AG04449 (cell line): ENCODE results near the gene ACTR1A.

Experiments used
- CTCF ChIA-PET: fragments of 350-600 bp; formaldehyde crosslinking; extraction: SDS; loops from one replicate; lab custom pipeline; 2021; ENCODE audit warnings: antibody characterized with exemption; lab: Yijun Ruan, JAX
- POLR2A ChIA-PET: fragments of 400-600, 350-600 bp; formaldehyde crosslinking; extraction: SDS; loops from one replicate; lab custom pipeline; 2020; ENCODE audit warnings: antibody characterized with exemption, inconsistent platforms; lab: Yijun Ruan, JAX
- DNase-seq: peaks from one replicate; pipeline ENCODE4 v3.0.0-alpha.2; 2010; ENCODE audit warnings: low read depth, low spot score
- H3K4me3 ChIP-seq: 2 replicates; pipeline ENCODE4 v1.5.1; 2011; ENCODE audit warnings: low read depth, mild to moderate bottlenecking, control low read depth, low read length
- CTCF ChIP-seq: IDR thresholded peaks from one replicate; pipeline ENCODE4 v1.5.1; 2011; ENCODE audit warnings: mild to moderate bottlenecking, moderate library complexity, low read length, control low read depth, inconsistent platforms; ENCODE audit not compliant: insufficient read depth; ENCODE audit errors: missing control alignments

The ACTR1A gene

DNA sequence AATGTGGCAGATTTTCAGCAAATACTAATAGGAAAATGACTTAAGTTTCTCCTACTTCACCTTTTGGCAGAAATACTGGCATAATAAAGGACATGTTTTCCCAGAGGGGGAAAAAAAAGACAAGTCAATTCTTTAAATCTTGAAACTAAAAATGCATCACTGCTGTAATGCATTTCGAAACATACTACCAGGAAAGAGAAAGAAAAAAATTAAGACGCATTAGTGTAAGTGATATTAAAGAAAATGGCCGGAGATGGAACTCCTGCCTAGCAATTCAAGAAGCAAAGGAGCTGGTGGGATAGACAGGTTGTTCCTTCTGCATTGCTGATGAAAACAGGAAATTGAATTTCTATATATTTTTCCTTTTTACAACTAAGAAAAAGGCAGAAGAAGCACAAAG is 3.2 kb downstream of the ACTR1A start:
- DNase-seq = no peak
- ChIA-PET CTCF (interaction anchor here (1.1 to 4.1 kb wide), 3 partner anchors 16 to 269 kb away, joined by 5 to 33 read pairs (median 8); no protein-coding TSS in a partner anchor), POLR2A (no interaction called here)
- no peak for TF ChIP-seq CTCF
- no peak overlapping the region for H3K4me3 ChIP-seq

DNA sequence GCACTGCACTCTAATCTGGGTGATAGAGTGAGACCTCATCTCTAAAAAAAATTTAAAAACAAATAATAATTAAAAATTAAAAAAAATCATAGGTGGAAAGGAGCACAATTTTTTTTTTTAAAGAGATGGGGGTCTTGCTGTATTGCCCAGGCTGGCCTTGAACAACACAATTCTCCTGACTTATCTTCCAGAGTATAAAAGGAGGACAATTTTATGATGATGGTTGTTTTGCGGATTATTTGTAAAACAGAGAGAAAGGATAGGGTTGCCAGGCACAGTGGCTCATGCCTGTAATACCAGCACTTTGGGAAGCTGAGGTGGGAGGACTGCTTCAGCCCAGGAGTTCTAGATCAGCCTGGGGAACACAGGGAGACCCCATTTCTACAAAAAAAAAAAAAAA is 5.0 kb downstream of the ACTR1A start:
- POLR2A ChIA-PET = interaction anchor here (0.6 kb wide), 1 partner anchor 35 kb away, joined by 3 read pairs; no protein-coding TSS in a partner anchor
- CTCF ChIA-PET = interaction anchor here (0.7 to 4.1 kb wide), 5 partner anchors 18 to 138 kb away, joined by 3 to 33 read pairs (median 4); no protein-coding TSS in a partner anchor
- no peak for DNase-seq
- no peak for TF ChIP-seq CTCF
- H3K4me3 ChIP-seq = no peak overlapping the region

GRCh38 chr10:102493771-102494170 is 8.7 kb downstream of the ACTR1A start:
- H3K4me3 ChIP-seq = no peak overlapping the region
- TF ChIP-seq CTCF = no peak
- ChIA-PET POLR2A (no interaction called here), CTCF (interaction anchor here (0.6 to 1.8 kb wide), 4 partner anchors 10 to 89 kb away, joined by 3 to 4 read pairs (median 3); no protein-coding TSS in a partner anchor)
- DNase-seq = no peak

DNA sequence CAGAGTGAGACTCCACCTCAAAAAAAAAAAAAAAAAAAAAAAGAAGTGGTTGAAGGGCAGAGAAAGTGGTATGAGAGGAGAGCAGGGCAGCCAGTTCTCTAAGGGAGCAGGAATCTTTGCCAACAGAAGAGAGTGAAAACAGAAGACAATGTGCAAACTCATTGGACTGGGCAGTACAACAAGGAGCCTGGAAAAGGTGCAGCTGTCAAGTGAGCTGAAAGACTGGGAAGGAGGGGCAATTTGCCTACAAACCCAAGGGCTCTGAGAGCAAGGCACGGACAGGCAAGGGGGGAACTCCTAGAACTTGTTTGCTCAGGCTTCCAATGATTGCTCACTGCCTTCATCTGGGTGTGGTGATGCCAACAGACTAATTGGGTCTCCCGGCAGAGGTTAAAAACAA is 9.5 kb downstream of the ACTR1A start:
- H3K4me3 ChIP-seq = no peak overlapping the region
- ChIA-PET POLR2A (no interaction called here), CTCF (interaction anchor here (1.1 to 3.1 kb wide), 3 partner anchors 10 to 91 kb away, joined by 3 to 15 read pairs (median 6); partner anchors contain the start of gene ACTR1A)
- no peak for TF ChIP-seq CTCF
- no peak for DNase-seq

DNA sequence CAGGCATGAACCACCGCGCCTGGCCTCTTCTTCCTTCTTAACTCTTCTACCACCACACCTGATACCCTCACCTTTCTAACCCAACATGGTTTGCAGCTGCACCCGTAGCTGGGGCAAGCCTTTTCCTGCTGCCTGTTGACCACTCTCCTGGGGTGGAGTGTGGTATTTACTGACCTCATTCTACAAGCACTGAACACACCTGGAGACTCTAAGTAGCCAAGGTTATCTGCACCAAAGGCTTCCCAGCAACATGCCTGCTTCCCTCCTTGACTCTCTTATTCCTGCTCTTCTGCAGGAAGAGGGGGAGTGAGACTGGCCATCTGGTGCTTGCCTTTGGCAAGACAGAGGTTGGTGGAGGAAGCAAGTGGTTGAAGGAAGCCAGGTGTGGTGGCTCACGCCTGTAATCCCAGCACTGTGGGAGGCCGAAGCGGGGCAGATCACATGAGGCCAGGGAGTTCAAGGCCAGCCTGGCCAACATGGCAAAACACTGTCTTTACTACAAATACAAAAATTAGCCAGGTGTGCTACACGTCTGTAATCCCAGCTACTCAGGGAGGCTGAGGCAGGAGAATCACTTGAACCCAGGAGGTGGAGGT is 10.1 kb downstream of the ACTR1A start:
- TF ChIP-seq CTCF = no peak
- no peak for DNase-seq
- ChIA-PET POLR2A (no interaction called here), CTCF (interaction anchor here (1.1 to 3.1 kb wide), 3 partner anchors 10 to 92 kb away, joined by 3 to 15 read pairs (median 6); partner anchors contain the start of gene ACTR1A)
- no peak overlapping the region for H3K4me3 ChIP-seq

- ChIA-PET CTCF (interaction anchor here (0.7 to 3.1 kb wide), 3 partner anchors 7 to 92 kb away, joined by 3 to 15 read pairs (median 3); no protein-coding TSS in a partner anchor), POLR2A (no interaction called here)
- TF ChIP-seq CTCF = no peak
Measured at GRCh38 chr10:102491136-102491535, 11.4 kb downstream of the ACTR1A start.

More at GRCh38 chr10:102491136-102491535, 11.4 kb downstream of the ACTR1A start:
- DNase-seq = no peak
- H3K4me3 ChIP-seq = no peak overlapping the region
